ENCODE measurements around the gene ZBTB7C.

Gene ZBTB7C

GRCh38 chr18:48111587-48111986 lies 297.6 kb downstream of the ZBTB7C start:
- in situ Hi-C loops (cut with MboI; ENCODE audit: low sequenced_read_pairs, unreplicated experiment) = no loop called here
- DNase-seq (ENCODE audit: low spot score) = no peak
- TF ChIP-seq, protein P1, sequence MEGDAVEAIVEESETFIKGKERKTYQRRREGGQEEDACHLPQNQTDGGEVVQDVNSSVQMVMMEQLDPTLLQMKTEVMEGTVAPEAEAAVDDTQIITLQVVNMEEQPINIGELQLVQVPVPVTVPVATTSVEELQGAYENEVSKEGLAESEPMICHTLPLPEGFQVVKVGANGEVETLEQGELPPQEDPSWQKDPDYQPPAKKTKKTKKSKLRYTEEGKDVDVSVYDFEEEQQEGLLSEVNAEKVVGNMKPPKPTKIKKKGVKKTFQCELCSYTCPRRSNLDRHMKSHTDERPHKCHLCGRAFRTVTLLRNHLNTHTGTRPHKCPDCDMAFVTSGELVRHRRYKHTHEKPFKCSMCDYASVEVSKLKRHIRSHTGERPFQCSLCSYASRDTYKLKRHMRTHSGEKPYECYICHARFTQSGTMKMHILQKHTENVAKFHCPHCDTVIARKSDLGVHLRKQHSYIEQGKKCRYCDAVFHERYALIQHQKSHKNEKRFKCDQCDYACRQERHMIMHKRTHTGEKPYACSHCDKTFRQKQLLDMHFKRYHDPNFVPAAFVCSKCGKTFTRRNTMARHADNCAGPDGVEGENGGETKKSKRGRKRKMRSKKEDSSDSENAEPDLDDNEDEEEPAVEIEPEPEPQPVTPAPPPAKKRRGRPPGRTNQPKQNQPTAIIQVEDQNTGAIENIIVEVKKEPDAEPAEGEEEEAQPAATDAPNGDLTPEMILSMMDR (IDR thresholded peaks at IDR 0.05; ENCODE audit: borderline replicate concordance, control extremely low read depth, extremely low read depth, insufficient read depth, missing control alignments) = no peak

DNA sequence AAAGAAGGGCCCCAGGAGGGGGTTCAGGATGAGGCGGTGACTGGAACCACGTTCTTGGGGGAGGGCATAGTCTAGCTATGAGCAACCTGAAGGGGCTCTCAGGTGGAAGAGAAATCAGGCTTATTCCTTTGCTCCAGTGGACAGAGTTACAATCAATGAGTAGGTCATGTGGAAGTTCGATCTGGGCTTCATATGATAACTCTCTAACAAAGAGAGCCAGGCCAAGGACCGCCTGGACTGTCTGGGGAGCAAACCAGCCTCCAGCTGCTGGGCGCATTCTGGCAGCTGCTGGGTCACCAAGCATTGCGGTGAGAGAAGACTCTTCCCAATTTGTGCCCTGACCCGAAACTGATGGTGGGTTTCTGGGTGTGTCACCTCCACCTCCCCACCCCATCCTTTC lies 298.4 kb downstream of the ZBTB7C start:
- in situ Hi-C loops (cut with MboI; ENCODE audit: low sequenced_read_pairs, unreplicated experiment) = no loop called here
- TF ChIP-seq, protein P1 (IDR thresholded peaks at IDR 0.05; ENCODE audit: borderline replicate concordance, control extremely low read depth, extremely low read depth, insufficient read depth, missing control alignments) = no peak
- DNase-seq (ENCODE audit: low spot score) = no peak

- DNase-seq (ENCODE audit: low spot score) = no peak
- in situ Hi-C loops (cut with MboI; ENCODE audit: low sequenced_read_pairs, unreplicated experiment) = no loop called here
- TF ChIP-seq, protein P1 (IDR thresholded peaks at IDR 0.05; ENCODE audit: borderline replicate concordance, control extremely low read depth, extremely low read depth, insufficient read depth, missing control alignments) = no peak
Measured at GRCh38 chr18:48109961-48110493, 299.2 kb downstream of the ZBTB7C start.

GRCh38 chr18:48108136-48108535 lies 301.0 kb downstream of the ZBTB7C start:
- TF ChIP-seq, protein P1 (IDR thresholded peaks at IDR 0.05; ENCODE audit: borderline replicate concordance, control extremely low read depth, extremely low read depth, insufficient read depth, missing control alignments) = no peak
- in situ Hi-C loops (cut with MboI; ENCODE audit: low sequenced_read_pairs, unreplicated experiment) = no loop called here
- DNase-seq (ENCODE audit: low spot score) = no peak

- in situ Hi-C loops (cut with MboI; ENCODE audit: low sequenced_read_pairs, unreplicated experiment) = no loop called here
- TF ChIP-seq, protein P1 (IDR thresholded peaks at IDR 0.05; ENCODE audit: borderline replicate concordance, control extremely low read depth, extremely low read depth, insufficient read depth, missing control alignments) = no peak
- DNase-seq (ENCODE audit: low spot score) = no peak
Measured at GRCh38 chr18:48106976-48107781, 302.0 kb downstream of the ZBTB7C start.

- TF ChIP-seq, protein P1 (IDR thresholded peaks at IDR 0.05; ENCODE audit: borderline replicate concordance, control extremely low read depth, extremely low read depth, insufficient read depth, missing control alignments) = no peak
- in situ Hi-C loops (cut with MboI; ENCODE audit: low sequenced_read_pairs, unreplicated experiment) = no loop called here
- DNase-seq (ENCODE audit: low spot score) = no peak
Measured at GRCh38 chr18:48106498-48106897, 302.7 kb downstream of the ZBTB7C start.
